AML-193 (cell line): Measurements from ENCODE around the gene VSTM4.
A peak's percentile ranks its signal among the peaks of the same experiment; 100 is the strongest.

Source experiments
- DNase-seq, 2 experiments: peaks; one replicate each; lab custom pipeline; 2025; lab: John Stamatoyannopoulos, UW

The VSTM4 gene

GRCh38 chr10:49007129-49007528 is 108.2 kb downstream of the VSTM4 start:
- DNase-seq, result no peak

- DNase-seq, result no peak
Measured at GRCh38 chr10:49005270-49005669, 110.1 kb downstream of the VSTM4 start.

- DNase-seq, result no peak
Measured at GRCh38 chr10:49001870-49002672, 113.3 kb downstream of the VSTM4 start.

- DNase-seq, result no peak
Measured at GRCh38 chr10:49001402-49001801, 113.9 kb downstream of the VSTM4 start.

- no peak for DNase-seq
Measured at GRCh38 chr10:49000437-49001398, 114.6 kb downstream of the VSTM4 start.

- no peak for DNase-seq
Measured at GRCh38 chr10:48999346-48999745, 116.0 kb downstream of the VSTM4 start.

GRCh38 chr10:48996329-48996728 is 119.0 kb downstream of the VSTM4 start:
- DNase-seq, result no peak

GRCh38 chr10:48993627-48994026 is 121.7 kb downstream of the VSTM4 start:
- DNase-seq, result no peak

GRCh38 chr10:48990226-48990625 is 125.1 kb downstream of the VSTM4 start:
- DNase-seq, result no peak

GRCh38 chr10:48985621-48986158 is 129.6 kb downstream of the VSTM4 start:
- DNase-seq, result no peak

GRCh38 chr10:48983648-48984351 is 131.5 kb downstream of the VSTM4 start:
- no peak for DNase-seq

GRCh38 chr10:48982584-48982983 is 132.7 kb downstream of the VSTM4 start:
- DNase-seq, result no peak

GRCh38 chr10:48981310-48981907 is 133.9 kb downstream of the VSTM4 start:
- DNase-seq, result peak in 1 of 2 experiments; percentile 14

- no peak for DNase-seq
Measured at GRCh38 chr10:48978318-48978717, 137.0 kb downstream of the VSTM4 start.

- DNase-seq, result no peak
Measured at GRCh38 chr10:48976196-48976595, 139.1 kb downstream of the VSTM4 start.

GRCh38 chr10:48974510-48975156 is 140.7 kb downstream of the VSTM4 start:
- no peak for DNase-seq

- DNase-seq, result no peak
Measured at GRCh38 chr10:48973065-48973464, 142.3 kb downstream of the VSTM4 start.

- no peak for DNase-seq
Measured at GRCh38 chr10:48970654-48971053, 144.7 kb downstream of the VSTM4 start.

- no peak for DNase-seq
Measured at GRCh38 chr10:48970046-48970445, 145.3 kb downstream of the VSTM4 start.

- no peak for DNase-seq
Measured at GRCh38 chr10:48968036-48968435, 147.3 kb downstream of the VSTM4 start.

GRCh38 chr10:48965460-48965859 is 149.9 kb downstream of the VSTM4 start:
- no peak for DNase-seq
